GM10266 (cell line): ENCODE measurements around the gene EIF4G3.
"Not testable (repeated sequence)": the region's sequence is repeated elsewhere in the genome, so short reads cannot be mapped to it uniquely, and the experiment has no call there.

ENCODE experiments used
- DNase-seq: peaks from one replicate; pipeline ENCODE4 v3.0.0; 2012; ENCODE audit errors: extremely low spot score
- TF ChIP-seq, protein P1 (sequence below): IDR thresholded peaks from 2 replicates; pipeline ENCODE4 v1.5.1; 2012; ENCODE audit warnings: mild to moderate bottlenecking, low read depth; ENCODE audit not compliant: control insufficient read depth, insufficient read depth; ENCODE audit errors: missing control alignments

The EIF4G3 gene

DNA sequence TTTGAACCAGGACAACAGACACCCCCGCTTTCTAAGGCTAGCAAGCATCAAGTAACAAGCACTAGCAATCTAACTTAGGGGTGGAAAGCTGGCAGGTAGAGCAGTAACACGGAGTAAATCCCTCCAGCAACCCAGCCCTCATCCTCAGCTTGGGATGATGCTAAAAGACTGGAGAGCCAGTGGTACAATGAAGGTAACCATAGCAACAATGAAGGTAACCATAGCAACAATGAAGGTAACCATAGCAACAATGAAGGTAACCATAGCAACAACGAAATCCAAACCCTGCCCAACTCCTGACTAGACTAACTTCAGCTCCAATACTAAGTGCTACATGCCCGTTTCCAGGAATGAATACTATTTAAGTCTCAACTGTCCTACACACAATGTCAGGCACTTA lies 22.2 kb upstream of the EIF4G3 start:
- no peak for DNase-seq
- TF ChIP-seq, protein P1, sequence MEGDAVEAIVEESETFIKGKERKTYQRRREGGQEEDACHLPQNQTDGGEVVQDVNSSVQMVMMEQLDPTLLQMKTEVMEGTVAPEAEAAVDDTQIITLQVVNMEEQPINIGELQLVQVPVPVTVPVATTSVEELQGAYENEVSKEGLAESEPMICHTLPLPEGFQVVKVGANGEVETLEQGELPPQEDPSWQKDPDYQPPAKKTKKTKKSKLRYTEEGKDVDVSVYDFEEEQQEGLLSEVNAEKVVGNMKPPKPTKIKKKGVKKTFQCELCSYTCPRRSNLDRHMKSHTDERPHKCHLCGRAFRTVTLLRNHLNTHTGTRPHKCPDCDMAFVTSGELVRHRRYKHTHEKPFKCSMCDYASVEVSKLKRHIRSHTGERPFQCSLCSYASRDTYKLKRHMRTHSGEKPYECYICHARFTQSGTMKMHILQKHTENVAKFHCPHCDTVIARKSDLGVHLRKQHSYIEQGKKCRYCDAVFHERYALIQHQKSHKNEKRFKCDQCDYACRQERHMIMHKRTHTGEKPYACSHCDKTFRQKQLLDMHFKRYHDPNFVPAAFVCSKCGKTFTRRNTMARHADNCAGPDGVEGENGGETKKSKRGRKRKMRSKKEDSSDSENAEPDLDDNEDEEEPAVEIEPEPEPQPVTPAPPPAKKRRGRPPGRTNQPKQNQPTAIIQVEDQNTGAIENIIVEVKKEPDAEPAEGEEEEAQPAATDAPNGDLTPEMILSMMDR: no peak

DNA sequence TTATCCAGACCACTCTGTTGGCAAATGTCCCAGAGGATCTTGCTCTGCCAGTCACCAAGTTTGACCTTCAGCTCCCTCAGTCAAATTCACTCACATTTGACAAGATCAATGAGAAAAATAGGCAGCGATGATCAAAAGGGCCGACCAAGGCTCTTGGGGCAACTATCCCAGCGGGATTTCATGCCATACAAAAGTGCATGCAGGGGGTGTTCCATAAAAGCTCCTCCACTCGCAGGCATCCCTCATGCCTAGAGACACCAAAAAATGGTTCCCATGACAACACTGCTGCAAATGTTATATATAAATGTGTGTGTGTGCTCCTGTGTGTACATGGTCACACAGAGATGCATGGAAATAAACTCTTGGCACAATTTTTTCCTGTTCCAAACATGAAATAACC lies 16.2 kb upstream of the EIF4G3 start:
- DNase-seq: no peak

DNA sequence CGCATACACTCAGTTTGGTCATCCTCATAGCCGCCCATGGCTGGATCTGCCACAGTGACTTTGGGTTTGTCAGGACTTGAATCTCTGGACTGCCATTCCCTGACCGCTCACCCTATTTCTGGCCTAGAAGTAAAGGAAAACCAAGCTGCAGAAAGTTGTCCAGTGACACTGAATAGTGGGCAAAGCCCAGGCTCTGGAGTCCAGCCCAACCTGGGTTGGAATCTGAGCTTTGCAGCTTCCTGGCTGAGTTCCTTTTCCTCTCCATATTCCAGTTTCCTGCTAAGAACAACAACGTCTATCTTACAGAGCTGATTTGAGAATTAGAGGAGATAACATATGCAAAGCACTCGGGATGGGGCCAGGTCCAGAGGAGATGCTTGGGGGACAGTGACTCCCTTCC lies 15.6 kb upstream of the EIF4G3 start:
- TF ChIP-seq, protein P1: no peak
- no peak for DNase-seq

More for the DNA sequence above, 16.2 kb upstream of the EIF4G3 start:
- TF ChIP-seq, protein P1: no peak

DNA sequence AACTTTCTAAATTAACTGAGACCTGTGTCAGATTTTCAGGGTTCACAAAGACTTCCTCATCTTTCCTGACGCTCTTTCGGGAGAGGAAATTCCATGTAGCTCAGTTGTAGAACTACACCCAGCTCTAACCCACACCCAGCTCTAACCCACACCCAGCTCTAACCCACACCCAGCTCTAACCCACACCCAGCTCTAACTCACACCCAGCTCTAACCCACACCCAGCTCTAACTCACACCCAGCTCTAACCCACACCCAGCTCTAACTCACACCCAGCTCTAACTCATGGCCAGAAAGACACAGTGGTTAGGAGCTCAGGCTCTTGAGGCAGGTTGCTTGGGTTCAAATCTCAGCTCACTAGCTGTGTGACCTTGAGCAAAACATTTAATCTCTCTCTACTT lies 14.1 kb upstream of the EIF4G3 start:
- not testable (repeated sequence) for DNase-seq

DNA sequence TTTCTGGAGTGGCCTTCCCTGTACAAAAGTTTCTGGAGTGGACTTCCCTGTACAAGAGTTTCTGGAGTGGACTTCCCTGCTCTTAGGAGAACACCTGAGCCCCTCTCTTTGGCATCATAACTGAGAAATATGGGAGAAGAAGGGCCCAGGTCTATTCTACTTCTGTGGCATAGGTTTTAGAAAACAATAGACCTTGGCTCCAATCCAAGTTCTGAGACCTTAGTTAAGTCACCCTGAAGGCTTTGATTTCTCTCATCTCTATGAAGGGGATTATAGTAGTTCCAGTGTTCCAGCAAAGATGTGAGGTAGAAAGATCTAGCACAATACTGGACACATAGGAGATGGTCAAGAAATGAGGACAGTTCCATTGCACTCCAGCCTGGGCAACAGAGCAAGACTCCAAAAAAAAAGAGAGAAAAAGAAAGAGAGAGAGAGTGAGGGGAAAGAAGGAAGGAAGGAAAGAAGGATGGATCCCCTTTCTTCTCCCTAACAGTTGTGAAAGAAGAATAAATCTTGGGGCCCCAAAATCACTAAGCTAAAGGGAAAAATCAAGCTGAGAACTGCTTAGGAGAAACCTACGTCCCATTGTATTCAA lies 13.3 kb upstream of the EIF4G3 start:
- DNase-seq: no peak
- TF ChIP-seq, protein P1: no peak

DNA sequence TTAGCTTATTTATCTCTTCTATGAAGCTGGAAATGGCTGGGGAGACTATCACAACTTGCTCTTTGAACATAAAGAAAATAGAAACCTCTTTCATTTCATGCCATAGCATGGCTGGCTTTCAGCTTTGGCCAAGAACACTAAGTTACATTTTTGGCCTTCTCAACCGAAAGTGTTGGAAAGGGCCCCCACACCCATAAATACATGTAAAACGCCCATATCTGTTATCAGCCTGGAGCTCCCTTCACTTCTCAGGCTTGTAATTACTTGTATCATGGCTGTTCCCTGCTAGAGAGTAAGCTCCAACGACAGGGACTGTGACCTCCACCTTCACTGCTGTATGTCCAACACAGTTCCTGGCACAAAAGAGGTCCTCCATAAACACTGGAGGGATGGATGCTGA lies 12.7 kb upstream of the EIF4G3 start:
- TF ChIP-seq, protein P1: no peak
- DNase-seq: no peak

DNA sequence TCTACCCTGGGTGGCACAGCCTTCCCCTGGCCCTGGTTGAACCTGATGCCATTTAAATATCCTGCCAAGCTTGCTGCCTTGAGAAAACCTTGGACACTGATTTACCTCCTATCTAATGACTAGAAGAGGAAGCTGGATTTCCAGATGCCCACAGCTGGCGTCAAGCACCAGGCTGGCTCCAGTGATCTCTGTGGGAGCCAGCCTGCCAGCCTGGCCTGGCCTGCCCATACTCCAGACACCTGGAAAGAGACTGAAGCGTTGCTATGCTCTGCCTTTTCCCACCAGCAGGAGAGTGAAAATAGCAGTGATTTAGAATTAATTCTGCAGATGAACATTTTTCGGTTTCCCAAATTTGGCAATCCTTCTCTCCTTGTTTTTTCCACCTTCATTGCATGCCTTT lies 11.5 kb upstream of the EIF4G3 start:
- TF ChIP-seq, protein P1: no peak
- DNase-seq: no peak

DNA sequence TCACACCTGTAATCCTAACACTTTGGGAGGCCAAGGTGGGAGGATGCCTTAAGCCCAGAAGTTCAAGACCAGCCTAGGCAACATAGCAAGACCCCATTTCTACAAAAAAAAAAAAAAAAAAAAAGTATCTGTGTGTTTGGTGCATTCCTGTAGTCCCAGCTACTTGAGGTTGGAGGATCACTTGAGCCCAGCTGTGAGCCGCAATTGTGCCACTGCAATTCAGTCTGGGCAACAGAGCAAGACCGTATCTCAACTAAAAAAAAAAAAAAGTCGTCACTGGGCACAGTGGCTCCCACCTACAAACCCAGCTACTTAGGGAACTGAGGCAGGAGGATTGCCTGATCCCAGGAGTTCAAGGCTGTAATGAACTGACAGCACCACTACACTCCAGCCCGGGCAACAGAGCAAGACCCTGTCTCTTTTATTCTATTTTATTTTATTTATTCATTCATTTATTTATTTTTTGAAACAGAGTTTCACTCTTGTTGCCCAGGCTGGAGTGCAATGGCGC lies 8.6 kb upstream of the EIF4G3 start:
- DNase-seq: no peak
- TF ChIP-seq, protein P1: no peak
